CD4-positive, alpha-beta T cell treated with Interleukin-6 for 4 hours (primary cell): ENCODE data around the gene DPT.

Experiments
- DNase-seq: peaks from one replicate; pipeline ENCODE4 v3.0.0-alpha.2; 2020; ENCODE audit warnings: mixed read lengths

The DPT gene

DNA sequence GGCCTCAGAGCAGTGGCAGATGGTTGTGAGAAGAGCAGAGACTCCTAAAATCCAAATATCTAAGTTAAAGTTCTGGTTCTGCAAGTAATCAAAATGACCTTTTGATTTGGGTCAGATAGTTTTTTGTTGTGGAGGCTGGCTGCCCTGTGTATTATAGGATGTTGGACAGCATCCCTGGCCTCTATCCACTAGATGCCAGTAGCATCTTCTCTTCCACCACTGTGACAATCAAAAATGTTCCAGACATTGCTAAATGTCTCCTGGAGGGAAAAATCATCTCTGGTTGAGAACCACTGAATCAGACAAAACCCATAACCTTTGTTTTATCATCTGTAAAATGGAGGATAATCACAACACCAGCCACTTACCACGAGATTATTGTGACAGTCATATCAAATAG is 5.9 kb upstream of the DPT start:
- DNase-seq: no peak

- DNase-seq: no peak
These were observed 5.3 kb upstream of the DPT start for GRCh38 chr1:168734271-168734670.

DNA sequence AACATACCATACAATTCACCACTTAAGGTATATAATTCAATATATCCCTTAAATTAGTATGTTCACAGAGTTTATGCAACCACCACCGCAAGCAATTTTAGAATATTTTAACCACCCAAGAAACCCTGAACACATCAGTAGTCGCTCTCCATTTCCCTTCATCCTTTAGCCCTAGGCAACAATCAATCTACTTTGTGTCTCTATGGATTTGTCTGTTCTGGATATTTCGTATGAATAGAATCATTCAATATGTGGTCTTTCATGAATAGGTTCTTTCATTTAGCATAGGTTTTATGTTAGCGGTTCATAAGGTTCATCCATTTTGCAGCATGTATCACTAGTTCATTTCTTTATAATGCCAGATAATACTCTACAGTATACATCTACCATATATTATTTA is 4.2 kb upstream of the DPT start:
- DNase-seq: no peak

DNA sequence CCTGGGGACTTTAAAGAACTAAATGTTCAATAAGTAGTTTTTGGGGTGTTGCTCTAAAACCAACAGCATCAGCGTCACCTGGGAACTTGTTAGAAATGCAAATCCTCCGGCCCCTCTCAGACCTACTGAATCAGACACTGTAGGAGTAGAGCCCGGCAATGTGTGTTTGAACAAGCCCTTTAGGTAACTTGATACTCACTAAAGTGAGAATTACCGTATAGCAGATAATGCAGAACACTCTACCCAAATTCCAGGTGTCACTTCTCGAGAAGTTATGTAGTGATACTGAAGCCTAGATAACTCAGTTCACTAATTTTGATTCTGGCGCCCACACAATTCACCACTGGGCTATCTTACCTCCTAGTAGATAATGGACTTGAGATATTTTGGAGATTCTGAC is 3.7 kb upstream of the DPT start:
- DNase-seq: no peak

DNA sequence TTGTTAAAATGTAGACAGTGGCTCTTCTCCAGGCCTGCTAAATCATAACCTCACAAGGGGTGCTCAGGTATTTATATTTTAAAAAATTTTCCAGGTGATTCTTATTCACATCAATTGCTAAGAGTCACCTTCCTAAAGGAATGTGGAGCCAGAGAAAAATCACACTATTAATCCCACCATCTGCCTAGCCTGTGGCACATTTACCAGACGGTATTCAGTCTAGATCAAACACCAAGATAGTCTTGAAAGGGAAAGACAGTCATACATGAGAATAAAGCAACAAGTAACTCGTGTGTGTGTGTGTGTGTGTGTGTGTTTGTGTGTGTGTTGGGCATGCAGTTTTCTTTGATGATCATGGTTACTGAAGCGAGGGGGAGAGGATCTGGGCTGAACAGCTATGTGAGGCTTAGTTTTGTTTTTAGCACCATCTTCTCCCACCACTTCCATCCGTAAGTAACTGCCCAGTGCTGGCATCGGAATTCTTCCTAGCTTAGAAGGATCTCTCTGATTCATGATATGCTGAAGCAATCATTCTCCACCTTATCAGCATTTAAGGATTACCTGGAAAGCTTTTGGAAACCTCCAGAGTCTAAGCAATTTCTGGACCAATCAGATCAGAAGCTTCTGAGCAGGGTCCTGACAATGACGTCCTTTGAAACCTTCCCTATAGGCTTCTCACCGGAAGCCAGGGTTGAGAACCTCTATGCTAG is 2.4 kb upstream of the DPT start:
- DNase-seq: no peak

DNA sequence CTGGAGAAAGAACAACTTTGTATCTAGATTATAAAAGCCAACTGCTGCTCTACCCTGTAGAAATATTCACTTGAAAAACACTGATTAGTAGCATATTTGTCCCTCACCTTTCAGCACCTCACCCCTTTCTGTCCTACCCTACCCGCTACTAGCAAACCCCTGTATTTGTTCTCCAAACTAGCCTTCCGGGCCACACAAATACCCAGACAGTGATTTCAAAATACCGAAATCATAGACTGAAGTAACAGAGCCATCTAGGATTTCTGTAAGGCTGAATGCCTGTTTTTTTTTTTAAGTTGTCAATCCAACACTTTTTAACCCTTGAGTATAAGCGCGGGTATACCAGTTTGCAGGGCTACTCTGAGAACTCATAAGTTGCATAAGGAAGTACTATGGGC is 398 bp upstream of the DPT start:
- DNase-seq: no peak

DNA sequence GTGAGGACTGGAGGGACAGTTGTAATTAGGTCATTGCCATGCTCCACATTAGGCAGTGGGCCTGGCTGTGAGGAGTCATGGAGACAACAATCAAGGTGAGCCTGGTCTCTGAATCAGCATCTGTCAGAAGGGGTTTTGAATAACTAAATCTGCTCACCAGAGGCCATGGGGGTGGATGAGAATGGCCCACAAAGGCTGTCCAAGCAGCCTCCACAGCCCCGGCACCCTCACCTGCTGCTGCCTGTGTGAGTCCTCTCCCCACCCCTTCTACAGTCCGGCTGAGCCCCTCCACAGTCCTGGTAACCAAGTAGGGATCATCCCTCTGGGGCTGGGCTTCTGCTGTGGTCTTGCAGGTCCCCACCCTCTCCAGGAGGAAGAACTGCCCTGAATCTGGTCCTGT is 2.3 kb downstream of the DPT start:
- no peak for DNase-seq

DNA sequence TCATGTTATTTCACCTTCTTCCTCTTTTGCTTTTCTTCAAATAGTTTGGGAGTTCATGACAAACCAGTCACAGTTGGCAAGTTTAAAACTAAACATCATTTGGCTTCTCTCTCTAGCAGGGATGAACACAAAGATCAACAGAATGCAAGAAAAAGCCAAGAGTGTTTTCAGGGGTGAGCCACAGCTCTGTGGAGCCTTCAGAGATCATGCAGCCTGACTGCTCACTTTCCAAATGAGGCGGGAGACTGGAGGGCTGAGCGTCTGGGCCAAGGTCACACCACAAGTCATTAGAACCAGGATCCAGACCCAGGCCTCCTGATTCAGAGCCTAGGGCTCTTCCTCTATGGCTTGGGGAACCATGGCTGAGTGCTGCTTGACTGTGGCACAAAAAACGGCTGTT is 2.7 kb downstream of the DPT start:
- no peak for DNase-seq

- no peak for DNase-seq
These were observed 3.2 kb downstream of the DPT start for GRCh38 chr1:168725831-168726230.

- no peak for DNase-seq
These were observed 3.9 kb downstream of the DPT start for GRCh38 chr1:168725060-168725459.

- DNase-seq: no peak
These were observed 6.0 kb downstream of the DPT start for GRCh38 chr1:168723000-168723399.

GRCh38 chr1:168720839-168721238 is 8.2 kb downstream of the DPT start:
- no peak for DNase-seq

GRCh38 chr1:168719306-168720111 is 9.5 kb downstream of the DPT start:
- DNase-seq: no peak

DNA sequence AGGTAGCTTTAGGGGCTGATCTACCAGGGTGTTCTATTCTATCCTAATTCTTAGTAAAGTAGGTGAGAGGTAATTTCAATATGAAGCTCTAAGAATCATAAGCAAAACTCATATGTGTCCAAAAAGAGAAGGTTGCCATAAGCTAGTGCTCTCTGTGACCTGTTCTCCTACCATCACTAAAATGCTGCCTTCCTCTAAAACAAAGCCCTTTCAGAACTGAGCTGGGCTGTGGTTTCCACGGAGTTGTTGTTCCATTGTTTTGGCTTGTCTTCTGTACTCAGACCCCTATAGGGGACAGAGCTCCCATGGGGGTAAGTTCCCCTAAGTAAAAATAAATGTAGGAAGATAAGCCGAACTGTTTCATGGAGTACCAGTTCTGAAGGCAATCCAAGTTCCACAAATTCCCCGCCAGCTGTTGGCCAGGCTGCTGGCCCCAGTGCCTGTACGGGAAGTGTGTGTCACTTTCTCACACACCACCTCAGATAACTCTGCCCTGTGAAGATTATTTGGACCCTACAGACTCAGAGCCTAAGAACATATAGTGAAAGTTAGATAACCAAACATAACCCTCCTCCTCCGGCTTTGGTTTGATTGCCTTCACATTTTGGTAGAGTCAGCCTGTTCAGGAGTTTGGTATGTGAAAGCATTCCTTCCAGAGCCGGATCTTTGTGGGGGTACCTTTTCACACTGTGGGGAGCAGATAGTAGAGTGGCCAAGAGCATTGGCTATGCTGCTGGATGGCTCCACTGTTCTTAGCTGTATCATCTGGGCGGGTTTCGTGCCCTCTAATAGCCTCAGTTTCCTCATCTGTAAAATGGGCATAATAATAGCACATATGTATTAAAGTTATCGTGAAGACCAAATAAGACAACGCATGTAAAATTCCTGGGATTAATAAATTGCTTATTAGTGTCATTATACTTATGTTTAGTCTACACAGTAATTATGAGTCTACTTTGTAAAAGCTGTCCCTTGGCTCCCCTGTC is 10.8 kb downstream of the DPT start:
- no peak for DNase-seq

- DNase-seq: no peak
These were observed 15.0 kb downstream of the DPT start for GRCh38 chr1:168714012-168714411.

GRCh38 chr1:168709405-168710363 is 19.3 kb downstream of the DPT start:
- no peak for DNase-seq

- DNase-seq: no peak
These were observed 20.2 kb downstream of the DPT start for GRCh38 chr1:168708698-168709404.

DNA sequence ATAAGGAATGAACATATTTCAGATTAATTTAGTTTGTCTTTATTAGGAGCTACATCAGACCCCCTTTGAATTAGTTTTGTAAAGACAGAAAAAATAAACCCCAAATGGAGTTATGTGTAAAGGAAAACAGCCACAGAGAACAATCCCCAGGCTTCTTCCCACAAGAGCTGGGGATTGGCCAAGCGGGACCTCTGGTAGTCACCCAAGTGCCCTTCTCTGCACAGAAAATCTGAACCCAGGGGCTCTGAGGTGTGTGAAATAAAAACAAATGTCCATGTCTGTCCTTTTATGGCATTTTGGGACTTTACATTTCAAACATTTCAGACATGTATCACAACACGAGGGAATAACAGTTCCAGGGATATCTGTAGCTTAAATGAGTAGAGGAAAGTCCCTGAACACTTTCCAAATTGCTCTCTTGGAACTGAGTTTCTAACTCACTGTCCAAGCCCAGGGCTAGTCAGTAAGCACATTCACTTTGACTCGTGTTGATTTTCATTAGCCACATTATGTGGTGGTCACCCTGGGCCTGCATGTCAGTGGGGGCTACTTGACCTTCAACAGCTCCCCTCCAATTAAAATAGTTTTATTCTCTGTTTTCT is 22.5 kb downstream of the DPT start:
- no peak for DNase-seq

GRCh38 chr1:168700575-168701268 is 28.3 kb downstream of the DPT start:
- no peak for DNase-seq

GRCh38 chr1:168698453-168698852 is 30.6 kb downstream of the DPT start:
- DNase-seq: no peak
